HG02678 (cell line): ENCODE measurements around the gene AMIGO3.
"Not testable (repeated sequence)": the region's sequence is repeated elsewhere in the genome, so short reads cannot be mapped to it uniquely, and the experiment has no call there.

Source experiments
- ATAC-seq: cut with Tn5 transposase; IDR thresholded peaks from one replicate; pipeline ENCODE4 v1.9.1; 2021; ENCODE audit warnings: mild to moderate bottlenecking, moderate library complexity; ENCODE audit not compliant: unreplicated experiment

The AMIGO3 gene

GRCh38 chr3:49689908-49690624, 29.4 kb downstream of the AMIGO3 start:
- ATAC-seq: not testable (repeated sequence)

DNA sequence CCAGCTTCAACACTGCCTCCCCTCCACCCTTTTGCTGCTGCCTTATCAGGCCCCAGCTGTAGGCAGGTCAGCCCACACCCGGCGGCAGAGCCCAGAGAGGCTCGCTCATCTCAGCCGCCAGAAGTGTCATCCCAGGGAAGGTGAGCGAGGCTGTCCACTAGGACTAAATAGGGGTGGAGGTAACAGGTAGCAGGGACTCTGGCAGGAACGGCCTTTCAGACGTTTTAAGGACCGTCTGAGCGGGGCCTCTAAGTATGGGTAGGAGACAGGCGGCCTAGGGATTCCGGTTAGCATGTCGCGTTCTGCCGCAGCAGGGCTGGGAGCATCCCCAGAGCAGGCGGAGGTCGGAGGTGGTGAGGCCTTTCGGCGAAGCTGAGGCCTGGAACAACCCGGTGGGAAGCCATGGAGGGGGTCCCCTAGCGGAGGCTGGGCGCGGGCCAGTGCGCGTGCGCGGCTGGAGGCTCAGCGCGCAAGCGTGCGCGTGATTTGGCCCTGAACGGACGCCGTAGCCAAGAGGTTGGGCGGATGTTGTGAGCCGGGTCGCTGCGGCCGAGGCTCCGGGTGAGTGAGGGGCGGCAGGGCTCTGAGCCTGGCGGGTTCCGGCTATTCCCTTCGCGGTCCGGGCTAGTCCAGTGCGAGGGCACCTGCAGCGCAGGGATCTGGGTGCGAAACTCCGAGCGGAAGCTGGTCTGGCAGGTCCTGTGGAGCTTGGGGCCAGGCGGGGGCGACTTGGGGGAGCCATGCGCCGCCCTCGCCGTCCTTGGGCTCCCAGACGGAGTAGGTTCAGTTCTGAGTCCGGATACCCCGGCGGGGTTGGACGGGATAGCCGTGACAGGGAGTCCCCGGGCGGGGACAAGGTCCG, 30.2 kb downstream of the AMIGO3 start, which contains the start of the genes MST1 and RNF123:
Gene MST1 (minus strand): TSS at position 429 of the 862 bp plus-strand sequence. CDS start 783 bp downstream, outside the sequence.
Gene RNF123 (plus strand): TSS at position 512 of the 862 bp plus-strand sequence. CDS start 1,609 bp downstream, outside the sequence.
- ATAC-seq: peak; percentile 71

- ATAC-seq: not testable (repeated sequence)
These were observed 31.0 kb downstream of the AMIGO3 start for GRCh38 chr3:49688338-49689045.

- ATAC-seq: not testable (repeated sequence)
These were observed 32.1 kb downstream of the AMIGO3 start for GRCh38 chr3:49687424-49687795.

- ATAC-seq: not testable (repeated sequence)
These were observed 32.6 kb downstream of the AMIGO3 start for GRCh38 chr3:49686769-49687423.

DNA sequence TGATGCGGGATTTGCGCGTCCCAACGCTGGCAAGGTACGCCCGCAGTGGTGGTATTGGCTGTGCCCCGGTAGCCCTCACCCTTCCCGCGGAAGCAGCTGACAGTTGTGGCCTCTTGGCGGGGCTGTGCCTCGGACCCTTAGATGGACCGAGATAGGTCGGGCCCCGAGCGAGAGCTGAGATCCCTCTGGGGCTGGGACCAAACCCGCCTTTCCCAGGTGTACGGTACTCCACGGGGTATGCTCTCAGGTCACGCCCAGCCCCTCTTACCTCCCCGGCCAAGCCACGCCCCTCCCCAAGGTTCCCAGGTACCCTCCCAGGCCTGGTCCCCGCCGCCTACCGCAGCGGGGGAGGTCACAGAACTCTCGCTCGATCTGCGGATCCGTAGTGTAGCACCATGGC, 33.1 kb downstream of the AMIGO3 start:
- ATAC-seq: not testable (repeated sequence)

DNA sequence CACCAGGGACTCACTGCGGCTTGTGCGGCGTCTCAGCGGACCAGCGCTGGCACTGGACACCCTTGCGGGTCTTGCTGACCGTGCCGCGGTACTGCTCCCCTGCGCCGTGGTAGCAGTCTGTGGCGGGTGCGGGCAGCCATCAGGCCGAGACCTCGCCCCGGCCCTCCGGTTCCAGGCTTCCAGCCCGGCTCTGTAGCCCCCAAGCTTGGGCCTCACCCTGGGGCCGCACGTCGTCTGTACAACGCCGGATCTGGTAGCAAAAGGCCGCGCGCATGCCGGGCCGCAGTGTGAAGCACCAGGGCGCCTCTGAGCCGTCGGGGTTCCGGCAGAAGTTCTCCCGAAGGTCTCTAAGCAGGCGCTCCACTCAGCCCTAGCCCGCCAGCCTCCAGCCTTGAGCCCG, 33.6 kb downstream of the AMIGO3 start:
- not testable (repeated sequence) for ATAC-seq

DNA sequence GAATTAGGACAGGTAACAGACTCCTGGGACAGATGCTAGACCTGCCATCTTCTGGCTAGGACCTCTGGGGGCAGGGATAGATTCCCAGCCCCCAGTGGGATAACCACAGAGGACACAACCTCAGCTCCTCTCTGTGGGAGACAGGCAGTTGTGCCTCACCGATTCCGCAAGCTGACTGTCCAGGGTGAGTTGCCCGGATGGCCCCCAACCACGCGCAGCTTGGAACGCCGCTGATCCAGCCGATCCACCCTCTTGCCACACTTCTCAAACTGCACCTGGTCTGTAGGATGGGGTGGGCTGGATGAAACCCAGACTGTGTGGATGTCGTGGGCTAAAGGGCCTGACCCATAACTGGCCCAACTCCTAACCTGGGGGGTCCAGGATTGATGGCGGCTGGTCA, 34.4 kb downstream of the AMIGO3 start:
- not testable (repeated sequence) for ATAC-seq

GRCh38 chr3:49684453-49684852, 35.0 kb downstream of the AMIGO3 start:
- not testable (repeated sequence) for ATAC-seq

DNA sequence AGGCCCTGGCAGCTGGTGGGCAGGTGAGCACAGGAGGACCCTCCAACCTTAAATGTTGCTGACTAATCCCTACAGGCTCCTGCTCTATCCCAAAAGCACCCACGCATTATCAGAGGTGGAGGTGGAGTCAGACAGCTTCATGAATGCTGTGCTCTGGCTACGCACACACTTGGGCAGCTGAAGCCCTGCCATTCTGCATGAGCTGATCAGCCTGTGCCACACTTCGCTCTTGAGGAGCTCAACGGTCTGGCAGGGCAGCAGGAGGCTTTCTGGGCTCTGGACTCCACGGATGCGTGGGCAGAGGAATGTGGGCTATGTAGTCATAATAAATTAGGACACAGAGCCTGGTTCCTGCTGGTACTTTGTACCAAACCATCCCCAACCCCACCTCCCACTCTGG, 36.3 kb downstream of the AMIGO3 start:
- ATAC-seq: no peak

- ATAC-seq: no peak
These were observed 37.9 kb downstream of the AMIGO3 start for GRCh38 chr3:49681543-49681942.

GRCh38 chr3:49681232-49681522, 38.3 kb downstream of the AMIGO3 start:
- ATAC-seq: no peak

DNA sequence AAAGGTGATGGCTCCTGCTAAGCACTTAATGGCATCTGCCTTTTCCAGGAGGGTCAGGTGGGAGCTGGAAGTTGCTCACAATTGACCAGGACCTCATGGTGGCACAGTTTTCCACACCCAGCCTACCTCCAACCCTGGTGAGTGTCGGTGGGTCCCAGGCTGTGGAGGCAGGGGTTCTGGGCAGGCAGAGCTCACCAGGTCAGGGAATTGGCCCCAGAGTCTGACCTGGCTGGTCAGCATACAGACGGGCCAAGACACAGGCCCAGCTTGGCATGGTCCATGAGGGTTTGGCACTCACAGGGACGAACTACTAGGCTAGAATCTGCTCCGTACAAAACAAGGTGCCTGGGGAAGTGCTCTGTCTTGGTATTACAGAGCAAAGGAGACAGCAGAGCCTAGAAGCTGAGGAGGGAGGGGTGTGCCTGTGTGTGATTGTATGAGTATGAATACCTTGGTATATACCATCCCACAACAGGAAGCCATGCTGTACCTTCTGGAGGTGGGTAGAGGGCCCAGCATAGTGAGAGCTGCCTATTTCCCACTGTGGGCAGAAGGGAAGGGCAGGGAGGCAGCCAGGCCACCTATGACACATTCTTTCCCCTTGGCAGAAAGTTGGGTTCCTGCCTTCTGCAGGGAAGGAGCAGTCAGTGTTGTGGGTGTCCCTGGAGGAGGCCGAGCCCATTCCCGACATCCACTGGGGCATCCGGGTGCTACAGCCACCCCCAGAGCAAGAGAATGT, 38.8 kb downstream of the AMIGO3 start:
- no peak for ATAC-seq

- ATAC-seq: no peak
These were observed 43.6 kb downstream of the AMIGO3 start for GRCh38 chr3:49675912-49676311.

GRCh38 chr3:49674497-49674983, 44.9 kb downstream of the AMIGO3 start:
- peak; percentile 23 for ATAC-seq

DNA sequence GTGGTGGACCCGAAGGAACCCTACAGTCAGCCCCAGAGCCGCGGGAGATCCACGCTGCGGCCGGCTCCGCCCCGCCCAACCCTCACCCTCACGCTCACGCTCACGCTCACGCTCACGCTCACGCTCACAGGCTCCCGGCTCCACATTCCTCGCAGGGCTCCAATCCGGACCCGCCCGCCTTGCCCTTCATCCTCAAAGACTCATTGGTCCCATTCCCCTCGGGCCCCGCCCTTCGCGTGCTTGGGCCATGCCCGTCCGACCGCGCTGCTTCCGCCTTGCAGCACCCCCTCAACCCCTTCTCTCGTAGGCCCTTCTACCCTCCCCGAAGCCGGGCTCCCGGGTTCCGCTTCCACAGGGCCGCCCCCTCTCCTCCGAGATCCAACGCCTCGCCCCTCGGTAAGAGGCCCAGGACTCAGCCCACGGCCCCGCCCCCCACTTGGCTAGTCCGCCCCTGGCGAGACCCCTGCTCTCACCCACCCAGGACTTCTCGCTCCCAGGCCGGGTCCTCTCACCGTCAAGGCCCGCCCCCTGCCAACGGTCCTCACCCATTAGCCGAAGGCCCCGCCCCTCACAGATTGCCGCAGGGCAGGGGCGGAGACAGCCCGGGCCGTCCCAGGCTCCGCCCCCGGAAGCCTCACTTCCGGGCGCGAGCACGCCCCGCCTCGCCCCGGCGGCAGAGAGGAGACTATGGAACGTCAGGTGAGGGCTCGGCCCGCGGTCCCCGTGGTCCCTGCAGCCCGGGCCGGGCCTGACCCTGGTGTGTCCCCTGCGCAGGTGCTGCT, 45.6 kb downstream of the AMIGO3 start, which contains the start of gene APEH:
Gene APEH (plus strand): TSS at position 637 of the 782 bp plus-strand sequence. CDS start 51 bp downstream, at position 688.
- ATAC-seq: peak; percentile 79

DNA sequence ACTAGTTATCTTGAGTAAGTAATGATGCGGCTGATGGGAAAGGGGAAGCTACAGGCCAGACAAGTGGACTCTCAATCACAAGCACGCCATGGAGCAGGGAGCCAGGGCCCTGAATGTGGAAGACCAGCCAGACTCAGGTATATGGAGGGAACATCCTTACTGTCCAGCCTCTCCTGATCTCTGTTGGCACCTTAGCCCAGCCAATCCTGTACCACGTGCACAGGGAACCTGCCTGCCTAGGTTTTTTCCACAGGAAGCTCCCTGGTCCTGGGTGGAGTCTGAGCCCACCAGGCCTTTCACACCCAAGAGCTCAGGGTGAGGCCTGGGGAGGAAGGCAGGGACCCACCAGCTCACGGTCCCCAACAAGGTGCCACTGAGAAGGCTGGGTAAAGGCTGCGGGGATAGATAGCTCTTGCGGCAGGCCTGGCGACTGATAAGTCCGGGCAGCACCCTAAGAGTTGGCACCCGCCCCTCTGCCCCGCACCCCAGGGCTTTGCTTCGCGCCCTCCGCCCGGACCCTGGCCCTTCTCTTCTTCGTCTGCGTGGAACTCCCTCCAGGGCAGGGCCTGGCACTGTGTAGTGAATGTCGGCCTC, 46.3 kb downstream of the AMIGO3 start:
- ATAC-seq: no peak
